ENCODE data around the gene GABBR2.

The GABBR2 gene

DNA sequence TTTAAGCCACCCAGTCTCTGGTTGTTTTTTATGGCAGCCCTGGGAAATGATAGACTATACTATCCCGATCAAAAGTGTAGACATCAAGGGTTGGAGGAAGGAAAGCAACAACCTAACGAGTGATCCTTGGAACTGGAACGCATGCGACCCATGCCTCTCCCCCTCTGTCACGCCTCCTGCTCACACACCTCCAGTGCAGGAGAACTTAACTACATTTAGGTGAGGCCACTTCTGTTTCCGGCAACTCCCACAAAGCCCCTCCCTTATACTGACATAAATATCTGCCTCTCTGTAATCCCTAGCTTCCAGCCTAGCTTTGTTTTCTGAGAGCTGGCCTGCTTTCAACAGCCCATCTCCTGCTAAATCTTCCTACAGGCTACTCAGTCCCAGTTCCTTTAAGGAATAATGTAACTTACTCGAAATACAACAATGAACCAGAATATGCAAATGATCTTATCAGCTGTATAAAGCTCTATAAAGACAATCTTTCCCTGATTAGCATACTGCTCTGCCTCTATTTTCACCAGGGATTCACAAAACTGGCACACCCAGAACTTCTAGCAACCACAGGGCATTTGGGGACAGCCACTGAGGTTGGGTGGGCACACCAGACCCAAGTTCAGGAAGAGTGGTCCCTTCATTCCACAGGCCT is 73.9 kb downstream of the GABBR2 start:
- no peak for DNase-seq (ENCODE audit: low read depth in 1 of 2, low spot score in 1 of 2)

- no peak for DNase-seq (ENCODE audit: low read depth in 1 of 2, low spot score in 1 of 2)
Observed at GRCh38 chr9:98632839-98633238, 75.9 kb downstream of the GABBR2 start.

- DNase-seq (ENCODE audit: low read depth in 1 of 2, low spot score in 1 of 2), result no peak
Observed at GRCh38 chr9:98627296-98627695, 81.4 kb downstream of the GABBR2 start.

DNA sequence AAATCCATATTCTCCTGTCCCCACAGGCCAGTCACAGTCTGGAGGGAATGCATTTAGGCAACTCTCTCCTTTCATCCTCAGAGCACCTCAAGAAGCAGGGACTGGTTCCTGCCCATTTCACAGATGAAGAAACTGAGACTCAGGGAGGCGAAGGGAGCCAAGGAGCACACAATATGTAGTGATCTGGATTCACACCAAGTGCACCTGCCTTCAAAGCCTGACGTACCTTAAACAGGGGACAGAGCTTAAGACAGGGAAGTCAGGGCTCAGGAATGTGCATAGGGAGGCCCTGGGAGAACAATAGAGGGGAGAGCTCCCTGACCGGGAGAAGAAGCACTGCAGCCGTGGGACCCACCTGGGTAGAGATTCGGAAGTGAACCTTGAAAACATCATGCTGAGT is 83.0 kb downstream of the GABBR2 start:
- no peak for DNase-seq (ENCODE audit: low read depth in 1 of 2, low spot score in 1 of 2)

DNA sequence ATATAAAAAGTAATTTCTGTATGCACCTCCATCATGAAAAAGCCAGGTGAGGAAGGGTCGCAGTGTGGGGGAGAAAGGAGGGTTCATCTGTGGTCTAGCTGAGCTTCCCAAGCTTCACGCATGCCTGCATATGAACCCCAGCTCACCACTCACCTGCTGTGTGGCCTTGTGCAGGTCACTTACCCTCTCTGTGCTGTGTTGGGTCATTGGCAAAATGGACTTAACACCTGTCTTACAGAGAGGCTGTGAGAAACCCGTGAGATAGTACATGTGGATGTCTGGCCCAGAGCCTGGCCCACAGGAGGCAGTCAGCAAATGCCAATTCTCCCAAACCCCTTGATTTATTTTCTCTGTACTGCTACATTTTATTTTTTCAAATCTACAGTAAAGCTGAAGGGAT is 88.9 kb downstream of the GABBR2 start:
- no peak for DNase-seq (ENCODE audit: low read depth in 1 of 2, low spot score in 1 of 2)

DNA sequence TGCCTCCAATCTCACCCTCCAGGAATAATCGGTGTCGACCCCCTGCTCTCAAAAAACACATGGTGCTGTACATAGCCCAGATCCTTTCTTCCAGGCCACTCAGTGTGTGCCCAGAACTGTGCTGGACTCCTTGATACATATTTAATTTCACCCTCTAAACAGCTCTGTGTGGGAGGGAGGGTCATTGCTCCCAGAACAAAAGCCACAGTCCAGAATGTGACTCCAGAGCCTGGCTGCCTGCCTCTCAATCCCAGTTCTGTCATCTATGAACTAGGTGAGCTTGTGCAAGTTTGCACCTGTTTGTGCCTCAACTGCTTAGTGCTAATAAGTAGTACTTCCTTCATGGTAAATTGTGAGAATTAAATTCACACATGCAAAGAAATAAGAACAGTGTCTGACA is 93.1 kb downstream of the GABBR2 start:
- no peak for DNase-seq (ENCODE audit: low read depth in 1 of 2, low spot score in 1 of 2)

- DNase-seq (ENCODE audit: low read depth in 1 of 2, low spot score in 1 of 2), result no peak
Observed at GRCh38 chr9:98614941-98615340, 93.8 kb downstream of the GABBR2 start.

DNA sequence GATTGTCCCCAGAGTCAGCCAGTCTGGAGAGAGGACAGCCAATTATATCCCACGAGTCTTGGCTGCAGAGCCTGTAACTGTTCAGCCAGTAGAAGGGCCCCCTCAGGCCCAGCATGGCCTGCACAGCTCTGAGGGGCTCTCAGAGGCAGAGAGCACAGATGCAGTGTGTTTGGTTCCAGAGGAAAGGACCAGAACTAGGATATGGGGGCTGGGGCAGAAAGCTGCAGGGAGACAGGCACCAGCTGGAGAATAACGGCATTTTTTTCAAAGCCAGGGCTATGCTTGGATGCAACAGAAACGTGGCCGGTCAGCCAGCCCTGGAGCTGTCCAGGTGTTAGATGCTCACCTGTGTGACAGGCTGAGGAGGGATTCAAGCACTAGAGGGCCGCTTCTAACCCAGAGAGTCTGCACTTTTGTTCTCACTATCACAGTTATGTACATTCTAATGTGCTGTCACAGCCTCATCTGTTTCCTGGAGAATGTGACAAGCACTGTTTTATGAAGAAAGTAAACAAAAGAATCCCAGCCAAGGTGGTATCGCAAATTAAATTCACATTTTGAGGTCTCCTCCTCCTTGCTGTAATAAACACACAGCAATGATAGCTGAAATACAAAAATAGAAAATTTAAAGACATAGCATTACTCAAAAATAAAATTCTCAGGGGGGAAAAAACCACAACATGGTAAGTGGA is 96.5 kb downstream of the GABBR2 start:
- no peak for DNase-seq (ENCODE audit: low read depth in 1 of 2, low spot score in 1 of 2)

DNA sequence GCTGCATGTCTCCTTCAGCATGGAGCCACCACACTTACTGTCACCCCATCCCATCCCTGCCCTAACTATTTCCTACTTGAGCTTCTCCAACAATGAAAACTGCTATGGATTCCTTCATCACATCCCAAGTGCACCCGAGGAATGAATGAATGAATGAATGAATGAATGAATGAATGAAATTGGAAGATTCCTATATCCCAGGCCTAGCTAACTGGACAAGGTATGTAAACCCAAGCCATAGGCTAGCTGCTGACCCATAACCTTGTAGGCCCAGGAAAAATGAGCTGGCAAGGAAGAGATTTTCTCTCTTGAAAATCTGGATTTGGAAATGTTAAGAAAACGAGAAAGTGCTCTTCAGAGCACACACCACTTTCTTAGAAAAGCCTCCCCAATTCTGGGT is 97.4 kb downstream of the GABBR2 start:
- DNase-seq (ENCODE audit: low read depth in 1 of 2, low spot score in 1 of 2), result no peak

GRCh38 chr9:98610711-98611110 is 98.0 kb downstream of the GABBR2 start:
- no peak for DNase-seq (ENCODE audit: low read depth in 1 of 2, low spot score in 1 of 2)

GRCh38 chr9:98610211-98610610 is 98.5 kb downstream of the GABBR2 start:
- no peak for DNase-seq (ENCODE audit: low read depth in 1 of 2, low spot score in 1 of 2)

DNA sequence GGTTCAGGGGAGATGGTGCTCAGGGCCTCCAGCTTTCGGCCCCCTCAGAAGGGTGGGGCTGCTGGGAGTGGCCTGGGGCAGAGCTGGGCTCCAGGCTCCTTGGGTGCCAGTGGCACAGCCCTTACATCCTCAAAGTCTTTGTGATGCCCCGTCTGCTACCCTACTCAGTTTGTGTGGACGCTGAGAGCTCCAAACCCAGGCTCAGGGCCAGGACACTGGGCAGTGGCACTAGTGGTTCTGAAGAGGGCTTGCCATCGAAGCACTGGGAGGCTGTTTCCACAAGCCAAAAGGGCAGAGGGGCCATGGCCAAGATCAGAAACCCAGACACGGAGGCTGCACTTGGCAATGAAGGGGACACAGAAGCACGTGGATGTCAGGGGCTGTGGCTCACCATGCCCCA is 99.1 kb downstream of the GABBR2 start:
- no peak for DNase-seq (ENCODE audit: low read depth in 1 of 2, low spot score in 1 of 2)

GRCh38 chr9:98607787-98608186 is 100.9 kb downstream of the GABBR2 start:
- DNase-seq (ENCODE audit: low read depth in 1 of 2, low spot score in 1 of 2), result no peak

DNA sequence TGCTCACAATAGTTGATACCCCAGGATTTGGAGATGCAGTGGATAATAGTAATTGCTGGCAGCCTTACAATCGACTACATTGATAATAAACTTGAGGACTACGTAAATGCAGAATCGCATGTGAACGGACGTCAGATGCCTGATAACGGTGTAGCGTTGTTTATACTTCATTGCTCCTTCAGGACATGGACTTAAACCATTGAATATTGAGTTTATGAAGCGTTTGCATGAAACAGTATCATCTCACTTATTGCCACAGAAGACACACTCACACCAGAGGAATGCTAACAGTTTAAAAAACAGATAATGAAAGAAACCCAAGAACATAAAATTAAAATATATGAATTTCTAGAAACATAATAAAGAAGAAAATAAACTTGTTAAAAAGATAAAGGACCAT is 101.6 kb downstream of the GABBR2 start:
- DNase-seq (ENCODE audit: low read depth in 1 of 2, low spot score in 1 of 2), result no peak

DNA sequence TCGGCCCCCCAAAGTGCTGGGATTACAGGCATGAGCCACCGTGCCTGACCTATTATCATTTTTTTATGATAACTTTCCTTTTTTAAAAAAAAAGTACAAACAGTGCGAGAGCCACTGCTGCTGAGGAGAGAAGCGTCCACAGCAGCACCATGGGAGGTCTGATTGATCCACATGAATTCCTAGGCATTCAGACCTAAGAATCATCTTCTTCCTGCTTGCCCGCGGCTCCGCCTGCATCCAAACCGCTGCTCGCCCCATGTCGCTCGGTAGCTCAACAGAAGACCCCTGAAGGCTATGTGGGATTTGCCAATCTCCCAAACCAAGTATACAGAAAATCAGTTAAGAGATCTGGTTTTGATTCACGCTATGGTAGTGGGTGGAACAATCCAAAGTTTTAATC is 102.0 kb downstream of the GABBR2 start:
- no peak for DNase-seq (ENCODE audit: low read depth in 1 of 2, low spot score in 1 of 2)

DNA sequence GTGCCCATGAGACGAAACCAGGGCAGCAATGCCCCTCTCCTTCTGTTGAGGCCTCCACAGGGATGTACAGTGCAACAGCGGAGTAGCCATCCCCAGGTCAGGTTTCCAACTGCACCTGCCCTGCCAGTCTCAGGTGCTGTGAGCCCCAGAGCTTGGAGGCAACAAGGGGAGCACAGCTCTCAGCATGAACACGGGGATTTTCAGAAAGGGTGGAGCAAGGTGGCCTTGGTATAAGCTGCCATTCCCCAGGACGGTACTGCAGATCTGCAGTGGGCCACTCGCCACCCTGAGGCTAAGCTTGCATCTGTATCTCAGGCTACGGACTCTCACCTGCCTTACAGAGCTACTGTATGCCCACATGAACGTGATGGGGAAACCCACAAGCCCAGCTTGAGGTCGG is 103.6 kb downstream of the GABBR2 start:
- DNase-seq (ENCODE audit: low read depth in 1 of 2, low spot score in 1 of 2), result no peak

- DNase-seq (ENCODE audit: low read depth in 1 of 2, low spot score in 1 of 2), result no peak
Observed at GRCh38 chr9:98603821-98604383, 104.8 kb downstream of the GABBR2 start.

- no peak for DNase-seq (ENCODE audit: low read depth in 1 of 2, low spot score in 1 of 2)
Observed at GRCh38 chr9:98602839-98603500, 105.8 kb downstream of the GABBR2 start.

- DNase-seq (ENCODE audit: low read depth in 1 of 2, low spot score in 1 of 2), result no peak
Observed at GRCh38 chr9:98600631-98601030, 108.1 kb downstream of the GABBR2 start.

- DNase-seq (ENCODE audit: low read depth in 1 of 2, low spot score in 1 of 2), result no peak
Observed at GRCh38 chr9:98599566-98600216, 109.0 kb downstream of the GABBR2 start.

GRCh38 chr9:98598861-98599260 is 109.9 kb downstream of the GABBR2 start:
- DNase-seq (ENCODE audit: low read depth in 1 of 2, low spot score in 1 of 2), result no peak

All from activated CD4-positive, alpha-beta T cell treated with anti-CD3 and anti-CD28 coated beads, Interleukin-2, amount 50 U/mL, for 24 hours (primary cell).